HepG2 (cell line): Measurements from ENCODE around the gene LIMCH1. TPM values are rescaled to one million over a fixed set of nuclear protein-coding genes. Genes with fewer than 3 reads are reported as not detected.

Source experiments
- ATAC-seq: fragments of 200-7000 bp; cut with Tn5 transposase; 3 replicates; pipeline ENCODE4 v1.9.1; 2020; ENCODE audit warnings: mild to moderate bottlenecking, moderate library complexity
- BruUV-seq: library from RNA; stranded (reverse); fragments of 400-500 nt; replicated peaks from 2 replicates; lab custom pipeline; 2021; lab: Mats Ljungman, UMichigan
- CTCF ChIA-PET: fragments of 300-600 bp; formaldehyde crosslinking; extraction: SDS; loops from one replicate; lab custom pipeline; 2021; ENCODE audit warnings: low total read pairs, inconsistent platforms, low intra/inter-chr PET ratio; lab: Yijun Ruan, JAX
- POLR2A ChIA-PET: fragments of 350-600 bp; sonication (Branson Sonifier 250); formaldehyde crosslinking; loops from one replicate; lab custom pipeline; 2020; ENCODE audit warnings: antibody characterized with exemption, inconsistent platforms; lab: Yijun Ruan, JAX
- DNase-seq: peaks from one replicate; pipeline ENCODE4 v3.0.0-alpha.2; 2015; ENCODE audit warnings: low spot score
- FAIRE-seq: peaks from 3 replicates; lab custom pipeline; 2011; peaks lifted over from hg19 to GRCh38; lab: Jason Lieb, UNC
- H2AFZ ChIP-seq: one replicate; pipeline ENCODE4 v1.6.1; 2011; ENCODE audit warnings: low read length, inconsistent platforms
- H3K27ac ChIP-seq: fragments of 300-600 bp; 3 replicates; pipeline ENCODE4 v1.8.0; 2011; ENCODE audit warnings: mixed run types, mild to moderate bottlenecking, mixed read lengths, low read length, inconsistent platforms; ENCODE audit not compliant: insufficient read depth; ENCODE audit errors: extremely low read length
- H3K27me3 ChIP-seq, 2 experiments: fragments of 200-600 bp in 1 of 2; 2 replicates in 1 of 2; 3 replicates in 1 of 2; pipeline versions ENCODE4 v1.6.0 to v1.8.0; 2011; ENCODE audit warnings: low read length in 2 of 2, mild to moderate bottlenecking in 2 of 2, moderate library complexity in 2 of 2, inconsistent platforms in 1 of 2; ENCODE audit not compliant: insufficient read depth in 2 of 2, control insufficient read depth in 1 of 2
- H3K36me3 ChIP-seq, 2 experiments: fragments of 200-600 bp in 1 of 2; replicated peaks in 1 of 2; 2 replicates in 1 of 2; 3 replicates in 1 of 2; pipeline versions ENCODE4 v1.5.1 to v1.8.0; 2011; ENCODE audit warnings: low read length in 2 of 2, inconsistent platforms in 1 of 2; ENCODE audit not compliant: insufficient read depth in 2 of 2, control insufficient read depth in 1 of 2
- H3K4me1 ChIP-seq: 2 replicates; pipeline ENCODE4 v1.5.1; 2012; ENCODE audit warnings: low read length, inconsistent platforms; ENCODE audit not compliant: insufficient read depth
- H3K4me2 ChIP-seq: 2 replicates; pipeline ENCODE4 v1.6.0; 2011; ENCODE audit warnings: low read depth, low read length, inconsistent platforms
- H3K4me3 ChIP-seq, 3 experiments: fragments of 200-600 bp in 1 of 3; sonication (generic), shearing (Covaris generic) in 1 of 3; replicated peaks in 1 of 3; 2 replicates each; pipeline ENCODE4 v1.5.1; 2011 to 2016; ENCODE audit warnings: low read length in 3 of 3, inconsistent platforms in 2 of 3, low read depth in 2 of 3, mild to moderate bottlenecking in 2 of 3, control low read depth in 1 of 3, mixed read lengths in 1 of 3; ENCODE audit not compliant: insufficient read depth in 1 of 3
- H3K79me2 ChIP-seq: one replicate; pipeline ENCODE4 v1.6.1; 2011; ENCODE audit warnings: low read length, inconsistent platforms; ENCODE audit not compliant: insufficient read depth
- H3K9ac ChIP-seq: 2 replicates; pipeline ENCODE4 v1.6.0; 2011; ENCODE audit warnings: mild to moderate bottlenecking, low read depth, low read length, inconsistent platforms; ENCODE audit not compliant: insufficient read depth
- H3K9me3 ChIP-seq: 2 replicates; pipeline ENCODE4 v1.5.1; 2012; ENCODE audit warnings: mild to moderate bottlenecking, low read length
- H4K20me1 ChIP-seq: 2 replicates; pipeline ENCODE4 v1.6.0; 2011; ENCODE audit warnings: inconsistent platforms, mild to moderate bottlenecking, low read length, moderate library complexity; ENCODE audit not compliant: insufficient read depth
- HDAC6 ChIP-seq: fragments of 200-600 bp; sonication (generic); IDR thresholded peaks from 2 replicates; pipeline ENCODE4 v1.7.0; 2017; ENCODE audit warnings: mild to moderate bottlenecking, antibody characterized with exemption, low read length, low read depth
- ISL2 ChIP-seq: sonication (generic); formaldehyde crosslinking; IDR thresholded peaks from 2 replicates; pipeline ENCODE4 v1.5.0; 2020; ENCODE audit warnings: missing genetic modification reagents
- LCORL ChIP-seq, 2 experiments: fragments of 450-650 bp in 1 of 2; sonication (generic) in 1 of 2; formaldehyde crosslinking in 1 of 2; IDR thresholded peaks; 2 replicates each; pipeline versions ENCODE4 v1.5.0 to v1.6.1; 2017 to 2020; ENCODE audit warnings: antibody characterized with exemption in 1 of 2, missing genetic modification reagents in 1 of 2
- MAX ChIP-seq: IDR thresholded peaks from 2 replicates; pipeline ENCODE4 v1.6.1; 2012; ENCODE audit warnings: inconsistent platforms
- NFATC3 ChIP-seq: sonication (generic); formaldehyde crosslinking; IDR thresholded peaks from 2 replicates; pipeline ENCODE4 v1.5.1; 2020; ENCODE audit warnings: mild to moderate bottlenecking, missing genetic modification reagents
- PITX1 ChIP-seq: sonication (generic); formaldehyde crosslinking; IDR thresholded peaks from 2 replicates; pipeline ENCODE4 v1.5.1; 2020; ENCODE audit warnings: mild to moderate bottlenecking, missing genetic modification reagents
- PRDM4 ChIP-seq: sonication (generic); formaldehyde crosslinking; IDR thresholded peaks from 2 replicates; pipeline ENCODE4 v1.9.0; 2021; ENCODE audit warnings: missing genetic modification reagents, borderline replicate concordance
- RFXANK ChIP-seq: IDR thresholded peaks from 2 replicates; pipeline ENCODE4 v1.6.1; 2016
- THRA ChIP-seq: sonication (generic); formaldehyde crosslinking; IDR thresholded peaks from 2 replicates; pipeline ENCODE4 v1.4.0; 2020; ENCODE audit warnings: missing genetic modification reagents, borderline replicate concordance
- ZMAT3 ChIP-seq: sonication (generic); formaldehyde crosslinking; conservative IDR thresholded peaks from 2 replicates; pipeline ENCODE4 v1.7.0; 2021; ENCODE audit warnings: missing genetic modification reagents
- ZMYM2 ChIP-seq: sonication (generic); formaldehyde crosslinking; IDR thresholded peaks from 2 replicates; pipeline ENCODE4 v1.8.0; 2022; ENCODE audit warnings: mild to moderate bottlenecking, missing genetic modification reagents
- ZNF232 ChIP-seq: sonication (generic); formaldehyde crosslinking; IDR thresholded peaks from 2 replicates; pipeline ENCODE4 v1.4.0; 2020; ENCODE audit warnings: missing genetic modification reagents, borderline replicate concordance
- ZNF619 ChIP-seq: sonication (generic); formaldehyde crosslinking; IDR thresholded peaks from 2 replicates; pipeline ENCODE4 v1.4.0; 2020; ENCODE audit warnings: mild to moderate bottlenecking, missing genetic modification reagents
- ZNF710 ChIP-seq: sonication (generic); formaldehyde crosslinking; IDR thresholded peaks from 2 replicates; pipeline ENCODE4 v1.5.0; 2020; ENCODE audit warnings: mild to moderate bottlenecking, missing genetic modification reagents, borderline replicate concordance
- ZNF878 ChIP-seq: sonication (generic); formaldehyde crosslinking; IDR thresholded peaks from 2 replicates; pipeline ENCODE4 v1.8.1; 2023; ENCODE audit warnings: mild to moderate bottlenecking, missing genetic modification reagents, moderate library complexity
- ZSCAN31 ChIP-seq: sonication (generic); formaldehyde crosslinking; IDR thresholded peaks from 2 replicates; pipeline ENCODE4 v1.5.0; 2020; ENCODE audit warnings: low read depth, mild to moderate bottlenecking, missing genetic modification reagents
- WGBS: methylation state at CpG from one replicate; pipeline ENCODE4 v1.1.6; 2017; ENCODE audit warnings: low lambda C conversion rate; 5-methylcytosine and 5-hydroxymethylcytosine counted together
- in situ Hi-C: cut with HindIII; loops from 2 replicates; pipeline ENCODE4 v1.10.0; 2017; ENCODE audit warnings: low pct_unique_long_range_greater_than_20kb; ENCODE audit not compliant: extremely low pct_ligation_motif_present
- intact Hi-C: fragments of 100-400 bp; cut with micrococcal nuclease; formaldehyde crosslinking; loops from one replicate; pipeline ENCODE4 v1.10.0; 2022; ENCODE audit not compliant: unreplicated experiment
- polyA plus RNA-seq, 8 experiments: library from polyadenylated mRNA; depleted of rRNA in 3 of 8; stranded (reverse) in 7 of 8; unstranded in 1 of 8; fragments of >200 nt; fragmentation: Illumina TruSeq in 4 of 8; extraction: Trizol in 4 of 8; gene quantifications; 2 replicates each; pipeline versions ENCODE4 v1.2.1 to v1.2.3, GENCODE V29; 2011 to 2016; ENCODE audit warnings: low read depth in 4 of 8, missing spikeins in 1 of 8, mixed read lengths in 1 of 8; ENCODE audit not compliant: insufficient read depth in 1 of 8
- total RNA-seq, 5 experiments: library from RNA; depleted of rRNA; stranded (reverse); fragments of >200 nt; fragmentation: Illumina TruSeq; extraction: Trizol; gene quantifications; 2 replicates each; pipeline ENCODE4 v1.2.3, GENCODE V29; 2016; ENCODE audit warnings: low read depth in 1 of 5

Gene LIMCH1
- total and polyA plus RNA-seq, 2 of the 13 experiments (the other 11 are each of a cell fraction or from before 2014, with no cell fraction given): 0.04 TPM; not detected in 1

GRCh38 chr4:41712425-41712824 lies 174.5 kb downstream of the LIMCH1 start:
- no peak for DNase-seq
- 64% methylated on average over 3 of the region's 3 CpGs for WGBS
- CTCF ChIA-PET: no interaction called here
- Histone ChIP-seq H3K79me2 (no peaks in the 10 kb centered on the region), H3K4me3 (no peak overlapping the region), H3K9me3 (no peaks in the 10 kb centered on the region), H3K27me3 (no peaks in the 10 kb centered on the region), H3K27ac (no peak overlapping the region), H3K4me1 (no peaks in the 10 kb centered on the region), H2AFZ (no peak overlapping the region)
- no peak for ATAC-seq
- intact Hi-C loops: no loop called here
- FAIRE-seq: no peak
- no TSS peak for BruUV-seq
- no peak for TF ChIP-seq THRA (CRISPR knock-in tag)
- TF ChIP-seq LCORL (IDR thresholded peaks at IDR 0.05): no peak
- no peak for TF ChIP-seq LCORL (CRISPR knock-in tag; IDR thresholded peaks at IDR 0.05)
- TF ChIP-seq ZSCAN31 (CRISPR knock-in tag): no peak
- TF ChIP-seq ZNF232: no peak
- no peak for TF ChIP-seq ZNF619 (CRISPR knock-in tag)
- TF ChIP-seq NFATC3 (CRISPR knock-in tag): no peak
- TF ChIP-seq HDAC6: no peak
- TF ChIP-seq ZMAT3 (CRISPR knock-in tag): no peak
- TF ChIP-seq ISL2 (CRISPR knock-in tag): no peak
- no peak for TF ChIP-seq MAX
- TF ChIP-seq RFXANK (CRISPR knock-in tag): no peak
- no peak for TF ChIP-seq PRDM4 (CRISPR knock-in tag)
- TF ChIP-seq ZNF878: no peak
- no peak for TF ChIP-seq ZNF710 (CRISPR knock-in tag)
- no peak for TF ChIP-seq PITX1
- no peak for TF ChIP-seq ZMYM2 (CRISPR knock-in tag)
- TF ChIP-seq, all 625 proteins: peak for 0
- H3K36me3 ChIP-seq: no peaks in the 10 kb centered on the region
- in situ Hi-C loops: no loop called here
- no peak overlapping the region for H3K9ac ChIP-seq
- POLR2A ChIA-PET: no interaction called here
- no peaks in the 10 kb centered on the region for H4K20me1 ChIP-seq
- no peak overlapping the region for H3K4me2 ChIP-seq
